KG1 (cell line): ENCODE data around the gene AGO1.
"Not testable (repeated sequence)": the region's sequence is repeated elsewhere in the genome, so short reads cannot be mapped to it uniquely, and the experiment has no call there.

ENCODE experiments used
- DNase-seq: peaks from one replicate; lab custom pipeline; 2025; lab: John Stamatoyannopoulos, UW

Gene AGO1

GRCh38 chr1:35972631-35973030 lies 89.6 kb downstream of the AGO1 start:
- not testable (repeated sequence) for DNase-seq

- no peak for DNase-seq
Observed at GRCh38 chr1:35980090-35980489, 97.1 kb downstream of the AGO1 start.
